ENCODE data around the gene CHMP2A. TPM values are rescaled to one million over a fixed set of nuclear protein-coding genes. Genes with fewer than 3 reads are reported as not detected.

Gene CHMP2A
- total RNA-seq, 2 experiments from 2014 or later, result 137 to 144 TPM

DNA sequence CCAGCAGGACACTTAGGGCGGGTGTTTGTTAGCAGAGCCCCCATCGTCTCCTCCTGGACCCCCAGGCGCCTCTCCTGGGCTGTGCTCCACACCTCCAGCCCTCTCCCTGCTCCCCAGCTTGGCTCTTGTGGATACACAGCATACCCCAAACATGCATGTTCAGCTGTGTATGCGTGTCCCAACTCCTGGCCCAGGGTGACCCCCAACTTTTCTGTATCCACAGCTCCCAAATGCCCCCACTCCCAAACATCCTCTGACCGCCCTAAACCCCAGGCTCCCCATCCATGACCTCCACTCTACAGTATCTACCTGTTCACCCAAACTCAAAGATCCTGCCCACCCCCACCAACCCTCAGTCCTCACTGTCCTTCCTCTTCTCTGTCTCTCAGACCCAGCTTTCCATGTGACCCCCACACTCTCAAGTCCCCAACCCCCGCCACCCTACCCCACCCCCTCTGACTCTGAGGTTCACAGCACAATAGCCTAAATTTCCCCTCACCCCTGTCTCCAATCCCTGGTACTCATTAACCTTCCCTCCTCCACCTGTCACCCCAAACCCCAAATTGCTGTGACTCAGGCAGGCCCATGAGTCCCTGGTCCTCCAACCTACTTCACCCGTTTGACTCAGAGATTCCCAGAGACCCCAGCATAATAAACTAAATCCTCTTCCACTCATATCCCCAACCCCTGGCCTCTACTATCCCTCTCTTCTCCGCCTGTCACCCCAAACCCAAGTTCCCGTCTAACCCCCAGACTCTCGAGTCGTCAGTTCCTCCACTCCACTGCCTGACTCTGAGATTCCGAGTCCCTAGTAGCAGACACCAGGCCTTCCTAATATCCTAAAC lies 2.5 kb upstream of the CHMP2A start:
- CTCF ChIA-PET, result no interaction called here
- peaks cover 80% of the 10 kb centered on the region for H3K4me1 Mint-ChIP-seq

DNA sequence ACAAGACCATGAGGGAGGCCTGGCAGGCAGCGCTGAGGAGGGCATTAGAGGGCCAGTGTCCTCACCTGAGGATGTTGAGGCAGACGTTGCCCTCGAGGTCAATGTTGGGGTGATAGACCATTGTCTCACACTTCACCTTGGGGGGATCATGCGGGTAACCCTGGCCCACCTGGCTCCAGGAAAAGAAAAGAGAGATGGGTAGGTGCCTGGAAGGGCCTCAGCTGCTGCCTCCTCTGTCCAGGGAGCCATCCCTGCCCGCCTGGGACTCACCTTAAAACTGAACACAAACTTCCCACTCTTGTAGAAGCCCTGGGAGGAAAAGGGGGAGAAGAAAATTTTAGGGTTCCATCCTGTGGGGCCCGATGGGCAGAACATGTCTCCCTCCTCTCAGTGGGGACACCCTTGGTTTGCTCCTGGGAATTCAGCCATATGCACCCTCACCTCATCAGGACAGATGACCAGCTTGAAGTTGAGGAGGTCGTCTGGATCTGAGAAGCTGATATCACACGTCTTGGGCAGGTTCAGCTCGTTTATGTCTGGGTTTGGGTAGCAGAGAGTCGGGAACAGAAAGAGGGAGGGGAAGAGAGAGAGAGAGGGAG lies 1.8 kb upstream of the CHMP2A start:
- H3K9me3 Mint-ChIP-seq, result no peaks in the 10 kb centered on the region
- H3K36me3 Mint-ChIP-seq (ENCODE audit: low read depth), result peaks cover 58% of the 10 kb centered on the region
- H3K27ac Mint-ChIP-seq, result peak overlapping the region; percentile 96
- CTCF ChIA-PET, result no interaction called here
- DNase-seq, result no peak
- peaks cover 75% of the 10 kb centered on the region for H3K4me1 Mint-ChIP-seq
- peak overlapping the region; percentile 98 for H3K4me3 Mint-ChIP-seq
- POLR2A ChIA-PET, result interaction anchor here (0.9 to 8.9 kb wide), 4 partner anchors 11 to 38 kb away, joined by 3 to 89 read pairs (median 28); partner anchors contain the start of genes MZF1, TRIM28 and ZBTB45
- no peaks in the 10 kb centered on the region for H3K27me3 Mint-ChIP-seq

More for the DNA sequence above, 2.5 kb upstream of the CHMP2A start:
- Mint-ChIP-seq H3K36me3 (ENCODE audit: low read depth) (peaks cover 53% of the 10 kb centered on the region), H3K4me3 (peak overlapping the region; percentile 98), H3K9me3 (no peaks in the 10 kb centered on the region), H3K27ac (peak overlapping the region; percentile 96), H3K27me3 (no peaks in the 10 kb centered on the region)
- POLR2A ChIA-PET, result interaction anchor here (0.9 to 8.9 kb wide), 6 partner anchors 12 to 43 kb away, joined by 3 to 89 read pairs (median 8); partner anchors contain the start of genes MZF1, TRIM28 and ZBTB45
- DNase-seq, result no peak

DNA sequence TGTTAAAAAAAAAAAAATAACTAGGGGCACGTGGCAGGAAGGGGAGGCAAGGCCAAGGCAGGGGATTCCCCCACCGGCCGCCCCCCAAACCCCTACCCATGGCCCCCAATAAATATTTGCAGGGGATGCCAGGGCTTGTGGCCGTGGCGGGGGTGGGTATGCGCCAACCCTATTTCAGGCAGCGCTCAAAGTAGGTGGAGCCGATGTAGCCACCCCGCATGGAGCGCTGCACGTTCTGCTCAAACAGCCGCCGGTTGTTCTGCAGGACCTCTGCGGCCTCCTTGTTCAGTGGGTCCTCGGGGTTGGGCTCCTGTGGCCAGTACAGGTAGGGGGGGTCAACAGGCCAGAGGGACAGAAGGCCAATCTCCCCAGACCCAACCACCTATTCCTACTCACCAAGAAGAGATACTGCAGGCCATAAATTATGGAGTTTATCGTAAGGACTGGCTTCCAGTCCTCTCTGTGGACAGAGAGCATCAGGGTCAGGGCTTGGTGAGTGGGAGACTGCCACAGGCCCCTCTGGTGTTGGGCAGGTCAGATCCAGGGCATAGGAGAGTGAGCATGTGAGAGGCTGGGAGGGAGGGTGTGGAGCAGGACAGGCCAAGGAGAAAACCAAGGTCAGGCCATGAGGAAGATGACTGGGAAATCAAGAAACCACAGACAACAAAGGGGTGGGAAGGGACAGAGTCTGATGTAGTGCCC lies 1.2 kb upstream of the CHMP2A start:
- Mint-ChIP-seq H3K4me1 (peaks cover 69% of the 10 kb centered on the region), H3K27me3 (no peaks in the 10 kb centered on the region), H3K9me3 (no peaks in the 10 kb centered on the region), H3K4me3 (peak overlapping the region; percentile 98), H3K36me3 (ENCODE audit: low read depth) (peaks cover 63% of the 10 kb centered on the region), H3K27ac (peak overlapping the region; percentile 96)
- ChIA-PET CTCF (interaction anchor here (0.6 to 3.2 kb wide), 3 partner anchors 25 to 62 kb away, joined by 3 to 39 read pairs (median 7); partner anchors contain the start of gene ZBTB45), POLR2A (interaction anchor here (1.3 to 8.9 kb wide), 6 partner anchors 8 to 42 kb away, joined by 7 to 89 read pairs (median 48); partner anchors contain the start of genes TRIM28 and ZBTB45)
- no peak for DNase-seq

DNA sequence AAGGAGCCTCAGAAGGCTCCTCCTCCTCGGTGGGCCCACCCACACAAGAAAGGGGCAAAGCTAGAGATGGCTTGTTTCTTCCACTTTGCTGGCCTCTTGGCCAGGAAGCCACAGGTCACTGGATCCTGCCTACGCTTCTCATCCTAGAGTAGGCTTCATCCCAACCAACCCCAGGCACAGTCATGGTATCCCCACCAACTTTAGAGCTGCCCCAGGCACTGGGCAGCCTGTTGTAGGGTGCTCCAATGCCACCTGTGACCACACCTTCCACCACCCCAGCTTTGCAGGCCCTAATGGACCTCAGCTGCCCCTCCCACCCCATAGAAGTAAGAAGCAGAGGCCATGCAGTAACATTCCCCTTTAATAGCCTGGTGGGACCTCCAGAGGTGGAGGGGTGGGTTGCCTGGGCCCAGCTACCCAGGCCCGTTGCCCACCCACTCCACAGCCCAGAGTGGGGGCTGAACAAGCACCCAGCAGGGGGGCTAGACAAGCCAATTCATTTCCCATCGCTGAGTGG lies 522 bp upstream of the CHMP2A start:
- Mint-ChIP-seq H3K4me3 (peak overlapping the region; percentile 97), H3K9me3 (no peaks in the 10 kb centered on the region), H3K27ac (peak overlapping the region; percentile 96), H3K36me3 (ENCODE audit: low read depth) (peaks cover 69% of the 10 kb centered on the region), H3K27me3 (no peaks in the 10 kb centered on the region), H3K4me1 (peaks cover 66% of the 10 kb centered on the region)
- POLR2A ChIA-PET, result interaction anchor here (1.1 to 7.2 kb wide), 10 partner anchors 8 to 169 kb away, joined by 3 to 82 read pairs (median 8); partner anchors contain the start of genes MZF1, TRIM28 and ZBTB45
- DNase-seq, result no peak
- CTCF ChIA-PET, result interaction anchor here (0.6 to 3.2 kb wide), 7 partner anchors 11 to 62 kb away, joined by 3 to 39 read pairs (median 6); partner anchors contain the start of genes TRIM28 and ZBTB45

DNA sequence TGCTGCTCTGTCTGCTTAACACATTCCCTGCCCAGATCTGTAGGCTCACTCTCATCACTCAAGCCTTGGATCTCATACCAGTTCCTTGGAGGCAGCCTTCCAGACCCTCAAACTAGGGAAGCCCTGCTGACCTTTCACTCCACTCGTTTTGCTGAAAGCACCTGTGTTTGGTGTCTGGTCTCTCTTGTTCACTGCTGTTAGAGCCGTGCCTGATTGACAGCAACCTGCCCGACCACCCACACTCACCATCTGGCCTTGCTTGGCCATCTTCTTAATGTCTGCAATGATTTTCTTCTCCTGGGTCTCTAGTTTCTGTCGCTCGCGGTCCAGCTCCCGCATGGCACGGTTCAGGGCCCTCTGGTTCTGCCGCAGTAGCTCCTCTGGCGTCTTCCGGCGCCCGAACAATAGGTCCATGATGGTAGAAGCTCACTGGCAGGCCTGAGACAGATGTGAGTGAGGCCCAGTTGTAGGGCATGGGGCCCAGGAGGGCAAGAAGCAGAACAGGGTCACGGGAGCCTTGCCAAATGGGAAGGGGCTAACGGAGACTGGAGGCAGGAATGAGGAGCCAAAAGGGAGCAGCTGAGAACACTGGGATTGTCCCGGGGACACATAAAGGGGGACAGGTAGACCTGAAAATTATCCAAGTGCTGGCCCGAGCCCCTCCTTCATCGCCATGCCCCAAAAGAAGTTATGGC lies 959 bp downstream of the CHMP2A start:
- no peaks in the 10 kb centered on the region for H3K9me3 Mint-ChIP-seq

DNA sequence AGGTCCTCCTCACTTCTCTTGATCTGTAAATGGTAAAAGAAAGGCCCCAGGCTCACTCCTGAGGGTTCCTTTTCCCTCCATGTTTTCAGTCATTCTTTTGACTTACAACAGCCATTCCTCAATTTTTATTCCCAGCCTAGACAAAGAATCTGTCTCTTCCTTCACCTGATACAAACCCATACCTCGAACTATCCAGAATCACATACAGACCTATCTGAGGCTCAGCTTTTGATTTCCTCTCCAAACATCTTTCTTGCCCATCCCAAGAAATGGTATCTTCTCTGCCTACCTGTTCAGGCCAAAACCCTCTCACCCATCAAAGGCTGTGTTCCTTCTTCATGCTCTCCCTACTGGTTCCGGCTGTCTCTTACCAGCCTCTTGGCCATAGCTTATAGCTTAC lies 2.2 kb downstream of the CHMP2A start:
- DNase-seq, result no peak
- ChIA-PET CTCF (interaction anchor here (0.6 to 3.2 kb wide), 3 partner anchors 9 to 702 kb away, joined by 3 to 39 read pairs (median 4); partner anchors contain the start of genes TRIM28 and ZBTB45), POLR2A (interaction anchor here (1.8 to 7.2 kb wide), 4 partner anchors 8 to 190 kb away, joined by 6 to 82 read pairs (median 40); partner anchors contain the start of genes TRIM28, ZBTB45 and ZNF497)
- Mint-ChIP-seq H3K27me3 (no peaks in the 10 kb centered on the region), H3K4me1 (peaks cover 52% of the 10 kb centered on the region), H3K36me3 (ENCODE audit: low read depth) (peaks cover 83% of the 10 kb centered on the region), H3K9me3 (no peaks in the 10 kb centered on the region), H3K27ac (peak overlapping the region; percentile 23), H3K4me3 (no peak overlapping the region)

More for the DNA sequence above, 959 bp downstream of the CHMP2A start:
- H3K4me1 Mint-ChIP-seq, result peaks cover 54% of the 10 kb centered on the region
- ChIA-PET CTCF (interaction anchor here (1.3 to 3.2 kb wide), 5 partner anchors 10 to 40 kb away, joined by 3 to 39 read pairs (median 7); partner anchors contain the start of genes TRIM28 and ZBTB45), POLR2A (interaction anchor here (1.1 to 7.2 kb wide), 11 partner anchors 9 to 325 kb away, joined by 3 to 82 read pairs (median 6); partner anchors contain the start of genes MZF1, TRIM28, ZBTB45 and ZNF497)
- peak overlapping the region; percentile 96 for H3K27ac Mint-ChIP-seq
- H3K27me3 Mint-ChIP-seq, result no peaks in the 10 kb centered on the region
- no peak for DNase-seq
- H3K36me3 Mint-ChIP-seq (ENCODE audit: low read depth), result peaks cover 80% of the 10 kb centered on the region
- H3K4me3 Mint-ChIP-seq, result peak overlapping the region; percentile 97

DNA sequence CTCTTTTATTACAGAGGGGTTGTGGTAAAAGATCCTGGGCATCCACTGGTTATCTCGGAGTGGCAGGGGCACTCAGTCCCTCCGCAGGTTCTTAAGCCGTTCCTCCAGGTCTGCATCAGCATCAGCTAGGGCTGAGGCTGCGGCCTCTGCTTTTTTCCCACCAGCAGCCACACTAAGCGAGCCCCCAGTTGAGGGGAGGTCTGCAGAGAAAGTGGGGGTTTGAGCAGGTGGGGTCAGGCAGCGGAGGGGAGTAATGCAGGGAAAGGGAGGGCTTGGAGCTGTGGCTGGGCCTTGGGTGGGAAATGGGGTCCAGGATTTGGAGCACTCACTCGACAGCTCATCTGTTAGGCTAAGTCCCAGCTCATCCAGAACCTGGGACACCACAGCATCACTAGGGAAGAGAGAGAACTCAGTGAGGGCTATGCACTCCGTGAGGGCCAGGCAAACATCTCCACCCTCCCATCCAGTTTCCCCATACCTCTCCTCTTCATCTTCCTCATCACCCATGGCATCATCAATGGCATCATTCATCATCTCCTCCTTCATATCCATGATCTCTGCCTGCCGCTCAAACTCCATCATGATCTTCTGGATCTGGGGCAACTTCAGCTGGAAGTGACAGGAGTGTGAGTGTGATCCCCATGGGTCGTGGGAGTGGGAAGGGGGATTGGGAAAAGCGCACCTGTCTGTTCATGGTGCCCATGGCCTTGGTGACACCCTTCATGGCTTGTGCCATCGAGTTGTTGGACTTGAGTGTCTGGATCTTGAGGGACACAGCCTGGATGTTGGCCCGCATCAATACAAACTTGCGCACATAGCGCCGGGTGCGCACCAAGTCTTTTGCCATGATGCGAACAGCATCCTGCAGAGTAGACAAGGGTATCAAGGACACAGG lies 3.1 kb downstream of the CHMP2A start:
- POLR2A ChIA-PET, result interaction anchor here (3.7 to 7.2 kb wide), 3 partner anchors 7 to 33 kb away, joined by 38 to 82 read pairs (median 43); partner anchors contain the start of genes TRIM28 and ZBTB45
- CTCF ChIA-PET, result interaction anchor here (0.6 to 1.7 kb wide), 2 partner anchors 8 to 32 kb away, joined by 3 to 6 read pairs; partner anchors contain the start of genes TRIM28 and ZBTB45
- Mint-ChIP-seq H3K36me3 (ENCODE audit: low read depth) (peaks cover 86% of the 10 kb centered on the region), H3K4me1 (peaks cover 51% of the 10 kb centered on the region), H3K27ac (no peak overlapping the region), H3K4me3 (no peak overlapping the region), H3K27me3 (no peaks in the 10 kb centered on the region), H3K9me3 (no peaks in the 10 kb centered on the region)
- no peak for DNase-seq

DNA sequence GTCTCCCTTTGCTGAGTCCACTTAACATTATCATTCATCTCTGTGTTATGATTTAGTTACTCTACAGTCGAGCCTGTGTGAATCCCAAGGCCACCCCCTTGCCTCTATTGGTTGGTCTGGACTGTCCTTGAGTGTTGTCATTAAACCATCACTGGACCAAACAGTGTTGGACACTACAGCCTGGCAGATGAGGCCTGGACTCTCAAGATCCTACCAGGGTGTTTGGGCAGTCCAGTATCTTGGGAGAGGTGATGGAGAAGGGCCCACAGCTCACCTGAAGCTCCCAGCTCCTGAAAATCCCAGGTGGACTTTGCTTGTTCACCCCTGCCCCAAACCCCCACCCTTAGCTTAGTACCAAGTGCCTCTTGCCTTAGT lies 3.8 kb downstream of the CHMP2A start:
- no peak overlapping the region for H3K4me3 Mint-ChIP-seq
- DNase-seq, result no peak
- H3K27ac Mint-ChIP-seq, result no peak overlapping the region
- no peaks in the 10 kb centered on the region for H3K27me3 Mint-ChIP-seq
- ChIA-PET POLR2A (interaction anchor here (7.2 kb wide), 1 partner anchor 13 kb away, joined by 38 read pairs; no protein-coding TSS in a partner anchor), CTCF (interaction anchor here (1.7 kb wide), 1 partner anchor 31 kb away, joined by 6 read pairs; the partner anchor contains the start of gene ZBTB45)
- peaks cover 86% of the 10 kb centered on the region for H3K36me3 Mint-ChIP-seq (ENCODE audit: low read depth)
- peaks cover 51% of the 10 kb centered on the region for H3K4me1 Mint-ChIP-seq
- H3K9me3 Mint-ChIP-seq, result no peaks in the 10 kb centered on the region

DNA sequence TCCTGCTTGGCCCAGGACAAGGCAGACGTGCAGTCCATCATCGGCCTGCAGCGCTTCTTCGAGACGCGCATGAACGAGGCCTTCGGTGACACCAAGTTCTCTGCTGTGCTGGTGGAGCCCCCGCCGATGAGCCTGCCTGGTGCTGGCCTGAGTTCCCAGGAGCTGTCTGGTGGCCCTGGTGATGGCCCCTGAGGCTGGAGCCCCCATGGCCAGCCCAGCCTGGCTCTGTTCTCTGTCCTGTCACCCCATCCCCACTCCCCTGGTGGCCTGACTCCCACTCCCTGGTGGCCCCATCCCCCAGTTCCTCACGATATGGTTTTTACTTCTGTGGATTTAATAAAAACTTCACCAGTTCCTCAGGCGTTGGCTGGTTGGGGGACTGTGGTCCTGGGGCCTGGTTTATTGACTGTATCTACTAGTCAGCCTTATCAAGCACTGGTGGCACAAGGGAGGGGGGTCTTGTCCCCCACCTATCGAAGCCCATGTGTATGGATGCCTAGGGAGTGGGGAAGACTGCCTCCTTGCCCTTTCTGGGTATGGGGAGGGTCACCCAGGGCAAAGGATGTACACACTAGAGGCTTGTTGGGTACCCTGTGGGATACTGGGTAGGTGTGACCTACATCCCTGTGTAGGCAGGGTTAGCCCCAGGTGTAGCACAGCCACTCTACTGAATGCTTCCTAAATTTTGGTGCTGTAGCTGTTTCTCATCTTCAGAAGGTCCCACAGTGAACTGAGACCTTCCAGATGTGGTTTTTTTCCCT lies 4.4 kb downstream of the CHMP2A start:
- H3K27me3 Mint-ChIP-seq, result no peaks in the 10 kb centered on the region
- ChIA-PET CTCF (interaction anchor here (1.7 kb wide), 1 partner anchor 31 kb away, joined by 6 read pairs; the partner anchor contains the start of gene ZBTB45), POLR2A (interaction anchor here (7.2 kb wide), 1 partner anchor 14 kb away, joined by 38 read pairs; no protein-coding TSS in a partner anchor)
- no peak overlapping the region for H3K4me3 Mint-ChIP-seq
- H3K9me3 Mint-ChIP-seq, result no peaks in the 10 kb centered on the region
- peaks cover 55% of the 10 kb centered on the region for H3K4me1 Mint-ChIP-seq
- peaks cover 86% of the 10 kb centered on the region for H3K36me3 Mint-ChIP-seq (ENCODE audit: low read depth)
- H3K27ac Mint-ChIP-seq, result no peak overlapping the region
- no peak for DNase-seq

DNA sequence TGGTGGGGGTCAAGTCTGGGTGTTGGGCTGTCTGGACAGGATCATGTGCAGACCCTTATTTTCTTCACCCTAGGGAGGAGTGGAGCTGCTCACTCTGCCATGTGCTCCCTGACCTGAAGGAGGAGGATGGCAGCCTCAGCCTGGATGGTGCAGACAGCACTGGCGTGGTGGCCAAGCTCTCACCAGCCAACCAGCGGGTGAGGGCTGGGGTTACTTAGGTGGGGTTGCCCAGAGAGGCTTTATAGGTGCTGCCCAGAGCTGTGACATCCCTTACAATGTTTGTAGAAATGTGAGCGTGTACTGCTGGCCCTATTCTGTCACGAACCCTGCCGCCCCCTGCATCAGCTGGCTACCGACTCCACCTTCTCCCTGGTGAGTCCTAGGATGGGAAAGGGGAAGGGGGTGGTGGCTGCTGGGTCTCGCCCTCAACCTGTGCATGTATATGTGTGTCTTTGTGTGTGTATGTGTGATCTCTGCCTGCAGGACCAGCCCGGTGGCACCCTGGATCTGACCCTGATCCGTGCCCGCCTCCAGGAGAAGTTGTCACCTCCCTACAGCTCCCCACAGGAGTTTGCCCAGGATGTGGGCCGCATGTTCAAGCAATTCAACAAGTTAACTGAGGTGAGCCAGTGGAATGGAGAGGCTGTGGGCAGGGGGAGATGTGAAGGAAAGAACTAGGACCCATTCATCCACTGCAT lies 5.1 kb downstream of the CHMP2A start:
- H3K4me3 Mint-ChIP-seq, result no peak overlapping the region
- no peaks in the 10 kb centered on the region for H3K27me3 Mint-ChIP-seq
- ChIA-PET CTCF (no interaction called here), POLR2A (interaction anchor here (7.2 kb wide), 1 partner anchor 14 kb away, joined by 38 read pairs; no protein-coding TSS in a partner anchor)
- H3K27ac Mint-ChIP-seq, result no peak overlapping the region
- H3K9me3 Mint-ChIP-seq, result no peaks in the 10 kb centered on the region
- H3K4me1 Mint-ChIP-seq, result peaks cover 51% of the 10 kb centered on the region
- DNase-seq, result no peak
- H3K36me3 Mint-ChIP-seq (ENCODE audit: low read depth), result peaks cover 86% of the 10 kb centered on the region
